A673 (cell line): ENCODE results near the gene RBM12. TPM values are rescaled to one million over a fixed set of nuclear protein-coding genes. Genes with fewer than 3 reads are reported as not detected.

Source experiments
- BruUV-seq: library from RNA; stranded (reverse); fragments of 400-500 nt; replicated peaks from 2 replicates; lab custom pipeline; 2021; lab: Mats Ljungman, UMichigan
- CTCF ChIA-PET: fragments of 300-600 bp; sonication (Branson Sonifier 250); formaldehyde crosslinking; loops from one replicate; lab custom pipeline; 2022; ENCODE audit warnings: antibody characterized with exemption; lab: Charles Lee
- POLR2A ChIA-PET: fragments of 300-600 bp; sonication (Branson Sonifier 250); formaldehyde crosslinking; loops from one replicate; lab custom pipeline; 2022; ENCODE audit warnings: antibody characterized with exemption; ENCODE audit not compliant: low non-redundant PET; lab: Charles Lee
- DNase-seq: peaks from one replicate; pipeline ENCODE4 v3.0.0-alpha.2; 2015; ENCODE audit warnings: low spot score
- H3K27ac ChIP-seq: fragments of 200-600 bp; sonication (generic); 2 replicates; pipeline ENCODE4 v1.5.1; 2016; ENCODE audit warnings: mixed run types, low read depth, mild to moderate bottlenecking, mixed read lengths, antibody characterized with exemption, low read length; ENCODE audit not compliant: poor library complexity, severe bottlenecking
- H3K27me3 ChIP-seq: fragments of 200-600 bp; sonication (generic); replicated peaks from 2 replicates; pipeline ENCODE4 v1.6.1; 2017; ENCODE audit warnings: mixed run types, low read depth, mild to moderate bottlenecking, mixed read lengths, antibody characterized with exemption, low read length; ENCODE audit not compliant: insufficient read depth, poor library complexity
- H3K36me3 ChIP-seq: fragments of 200-600 bp; sonication (generic); 2 replicates; pipeline ENCODE4 v1.6.1; 2016; ENCODE audit warnings: mixed run types, mild to moderate bottlenecking, mixed read lengths, antibody characterized with exemption, low read length; ENCODE audit not compliant: insufficient read depth, poor library complexity, severe bottlenecking
- H3K4me1 ChIP-seq: fragments of 200-600 bp; sonication (generic); 2 replicates; pipeline ENCODE4 v1.6.1; 2017; ENCODE audit warnings: mixed run types, mild to moderate bottlenecking, mixed read lengths, antibody characterized with exemption, low read length; ENCODE audit not compliant: insufficient read depth, poor library complexity, severe bottlenecking
- H3K4me3 ChIP-seq: fragments of 200-600 bp; sonication (generic); 2 replicates; pipeline ENCODE4 v1.5.1; 2016; ENCODE audit warnings: low read depth, mixed run types, mild to moderate bottlenecking, mixed read lengths, low read length; ENCODE audit not compliant: poor library complexity, severe bottlenecking
- H3K9me3 ChIP-seq: fragments of 200-600 bp; sonication (generic); 2 replicates; pipeline ENCODE4 v1.6.1; 2016; ENCODE audit warnings: mixed run types, low read depth, mild to moderate bottlenecking, mixed read lengths, antibody characterized with exemption, low read length; ENCODE audit not compliant: poor library complexity, severe bottlenecking
- CTCF ChIP-seq: fragments of 300-800, 200-600 bp; sonication (generic); conservative IDR thresholded peaks from 2 replicates; pipeline ENCODE4 v1.5.1; 2017; ENCODE audit warnings: low read depth, mild to moderate bottlenecking, antibody characterized with exemption, low read length, moderate library complexity, mixed read lengths
- EZH2 ChIP-seq: fragments of 200-600 bp; sonication (generic); IDR thresholded peaks from 2 replicates; pipeline ENCODE4 v1.6.1; 2017; ENCODE audit warnings: borderline replicate concordance, low read depth, mild to moderate bottlenecking, mixed read lengths, antibody characterized with exemption, low read length; ENCODE audit not compliant: poor library complexity, severe bottlenecking
- intact Hi-C: fragments of 100-400 bp; cut with micrococcal nuclease; formaldehyde crosslinking; loops from one replicate; pipeline ENCODE4 v1.10.0; 2022; ENCODE audit not compliant: unreplicated experiment
- total RNA-seq: library from RNA; stranded (reverse); gene quantifications from 2 replicates; pipeline ENCODE4 v1.2.3, GENCODE V29; 2021

The RBM12 gene
- total RNA-seq, 1 experiment from 2014 or later: 124 TPM

- no peaks in the 10 kb centered on the region for H3K9me3 ChIP-seq
- no TSS peak for BruUV-seq
These were observed 1.2 kb upstream of the RBM12 start for GRCh38 chr20:35665949-35666288.

DNA sequence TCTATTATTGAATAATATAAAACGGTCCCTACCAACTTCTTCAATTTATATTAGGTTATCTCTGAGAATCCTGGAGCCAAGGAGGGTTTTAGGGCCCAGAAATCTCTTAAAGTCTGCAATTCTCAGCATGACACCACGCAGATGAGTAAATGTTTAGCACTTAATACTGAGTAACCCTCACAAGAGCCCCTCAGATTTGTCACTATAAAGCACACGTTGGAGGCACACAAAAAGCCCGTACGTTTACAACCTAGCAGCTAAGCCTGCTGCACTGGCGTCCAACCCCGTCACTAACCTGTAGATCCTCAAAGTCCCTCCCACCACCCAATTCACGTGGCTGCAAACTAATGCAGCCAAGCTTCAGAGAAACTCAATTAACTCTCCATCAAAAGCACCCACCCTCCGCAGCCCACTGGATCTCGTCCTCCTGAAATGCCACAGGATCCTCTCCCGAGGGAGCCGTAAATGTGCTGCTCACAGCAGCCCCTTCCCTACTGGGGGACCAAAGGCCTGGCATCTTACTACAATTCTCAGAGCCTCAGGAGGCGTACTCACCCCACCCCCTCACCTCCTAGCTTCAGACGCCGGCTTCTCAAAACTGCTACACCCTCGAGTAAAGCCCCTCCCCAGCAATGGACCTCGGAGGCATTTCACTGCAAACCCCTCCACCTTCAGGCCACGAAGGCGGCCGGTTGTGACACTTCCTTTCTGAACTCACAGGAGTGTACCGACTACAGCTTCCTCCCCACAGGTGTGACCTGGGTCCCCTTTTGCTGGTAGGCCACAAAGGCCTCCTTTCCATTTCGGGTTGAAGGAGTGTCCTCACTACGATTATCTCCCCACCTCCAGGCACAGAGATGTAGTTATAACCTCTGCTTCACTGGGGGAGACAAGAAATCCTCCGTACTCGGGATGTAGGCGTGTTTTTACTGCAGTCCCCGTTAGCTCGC, 909 bp downstream of the RBM12 start:
- H3K4me1 ChIP-seq: peaks cover 19% of the 10 kb centered on the region
- TF ChIP-seq EZH2 (no peak), CTCF (no peak)
- H3K27me3 ChIP-seq: no peaks in the 10 kb centered on the region
- H3K4me3 ChIP-seq: peak overlapping the region; percentile 69
- CTCF ChIA-PET: no interaction called here
- H3K36me3 ChIP-seq: peaks cover 1% of the 10 kb centered on the region
- POLR2A ChIA-PET: no interaction called here
- peak; percentile 64 for DNase-seq
- H3K27ac ChIP-seq: peak overlapping the region; percentile 97
- BruUV-seq: no TSS peak
- intact Hi-C loops: no loop called here
- no peaks in the 10 kb centered on the region for H3K9me3 ChIP-seq

More at GRCh38 chr20:35665949-35666288, 1.2 kb upstream of the RBM12 start:
- Histone ChIP-seq H3K36me3 (peaks cover 7% of the 10 kb centered on the region), H3K4me3 (no peak overlapping the region), H3K27me3 (no peaks in the 10 kb centered on the region), H3K27ac (no peak overlapping the region), H3K4me1 (peaks cover 19% of the 10 kb centered on the region)
- intact Hi-C loops: no loop called here
- CTCF ChIA-PET: interaction anchor here (0.7 kb wide), 1 partner anchor 263 kb away, joined by 4 read pairs; no protein-coding TSS in a partner anchor
- no peak for DNase-seq
- TF ChIP-seq CTCF (no peak), EZH2 (no peak)
- POLR2A ChIA-PET: interaction anchor here (0.7 kb wide), 1 partner anchor 218 kb away, joined by 3 read pairs; no protein-coding TSS in a partner anchor

DNA sequence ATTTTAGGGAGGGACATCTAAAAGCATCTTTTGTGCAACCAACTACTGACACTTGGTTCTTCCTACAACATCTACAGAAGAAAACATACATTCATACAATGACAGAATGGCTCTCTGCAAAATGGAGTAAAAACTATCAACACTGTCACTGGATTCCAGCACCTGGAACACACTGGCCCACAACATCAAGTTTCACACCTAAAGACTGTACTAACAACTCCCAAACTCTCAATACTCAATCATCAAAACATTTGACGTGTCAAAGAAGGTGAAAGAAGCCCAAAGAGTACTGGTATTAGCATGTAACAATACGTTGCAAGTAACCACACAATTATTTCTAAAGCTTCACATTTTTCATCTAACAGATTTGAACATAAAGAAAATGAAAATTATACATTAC, 2.1 kb downstream of the RBM12 start:
- Histone ChIP-seq H3K4me3 (peak overlapping the region; percentile 69), H3K9me3 (no peaks in the 10 kb centered on the region), H3K27ac (no peak overlapping the region), H3K4me1 (peaks cover 22% of the 10 kb centered on the region), H3K36me3 (no peaks in the 10 kb centered on the region), H3K27me3 (no peaks in the 10 kb centered on the region)
- DNase-seq: no peak
- ChIA-PET CTCF (no interaction called here), POLR2A (no interaction called here)
- intact Hi-C loops: no loop called here
- TF ChIP-seq EZH2 (no peak), CTCF (no peak)
- no TSS peak for BruUV-seq
